SKM-1 (cell line): ENCODE results near the gene SRGAP3.

Experiments
- DNase-seq: peaks from one replicate; lab custom pipeline; 2025; ENCODE audit not compliant: unreplicated experiment; lab: John Stamatoyannopoulos, UW

SRGAP3 gene

DNA sequence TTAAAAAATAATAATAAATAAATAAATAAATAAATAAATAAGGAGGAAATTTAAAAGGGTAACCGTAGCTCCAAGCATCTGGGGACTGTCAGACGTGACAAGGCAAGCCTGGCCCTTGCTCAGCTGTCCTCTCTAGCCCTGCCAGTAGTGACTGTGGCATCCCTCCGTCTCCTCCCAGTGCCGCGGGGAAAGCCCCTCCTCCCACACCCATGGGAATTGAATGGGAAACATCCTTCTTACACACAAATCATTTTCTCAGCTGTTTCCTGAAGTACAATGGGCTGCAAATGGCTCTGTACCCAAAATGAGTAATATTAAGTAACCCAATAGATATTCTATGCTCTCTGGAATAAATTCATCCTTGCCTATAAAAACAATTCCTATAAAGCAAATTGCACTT, 184.6 kb downstream of the SRGAP3 start:
- DNase-seq, result no peak

DNA sequence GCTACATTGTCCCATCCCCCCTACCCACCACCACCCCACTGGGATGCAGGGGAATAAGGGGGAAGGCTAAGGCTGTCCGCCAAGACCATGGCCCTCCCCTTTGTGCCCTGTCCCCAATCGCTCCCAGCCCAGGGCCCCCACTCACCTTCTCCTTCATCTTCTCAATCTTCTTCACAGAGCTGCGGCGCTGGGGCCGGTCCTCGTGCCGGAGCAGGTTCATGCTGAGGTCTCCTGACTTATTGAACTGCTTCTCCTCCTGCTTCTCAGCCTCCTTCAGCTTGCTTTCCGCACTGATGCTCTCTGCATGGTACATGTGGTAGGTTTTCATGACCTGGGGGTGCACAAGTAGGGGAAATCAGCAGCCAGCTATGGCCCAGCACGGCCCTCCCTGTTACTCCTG, 185.2 kb downstream of the SRGAP3 start:
- no peak for DNase-seq

DNA sequence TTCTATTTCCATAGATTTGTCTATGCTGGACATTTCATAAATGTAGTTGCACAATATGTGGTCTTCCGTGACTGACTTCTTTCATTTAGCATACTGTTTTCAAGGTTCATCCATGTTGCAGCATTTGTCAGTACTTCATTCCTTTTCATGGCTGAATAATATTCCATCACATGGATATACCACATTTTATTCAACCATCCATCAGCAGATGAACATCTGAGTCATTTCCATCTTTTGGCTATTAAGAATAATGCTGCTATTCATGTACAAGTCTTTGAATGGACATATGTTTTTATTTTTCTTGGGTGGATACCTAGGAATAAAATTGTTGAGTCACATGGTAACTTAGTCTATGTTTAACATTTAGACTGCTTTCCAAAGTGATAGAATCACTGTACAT, 186.9 kb downstream of the SRGAP3 start:
- DNase-seq, result no peak

DNA sequence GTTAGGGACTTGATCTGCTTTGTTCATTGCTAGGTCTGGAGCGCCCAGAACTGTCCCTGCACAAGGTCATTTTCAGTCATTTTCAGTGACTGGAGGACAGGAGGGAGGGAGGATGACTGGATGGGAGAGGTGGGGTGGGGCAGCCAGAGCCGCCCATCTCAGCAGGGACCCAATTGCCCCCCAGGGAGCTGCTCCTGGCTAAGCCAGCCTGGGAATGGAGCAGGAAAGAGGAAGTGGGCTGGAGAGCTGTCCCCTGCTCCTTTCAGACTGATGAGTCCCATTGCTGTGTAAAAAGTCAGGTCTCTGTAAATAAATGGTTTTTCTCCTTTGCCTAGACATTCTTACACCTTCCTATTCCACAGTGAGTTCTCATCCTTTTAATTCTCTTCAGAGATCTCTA, 187.8 kb downstream of the SRGAP3 start:
- DNase-seq, result no peak

DNA sequence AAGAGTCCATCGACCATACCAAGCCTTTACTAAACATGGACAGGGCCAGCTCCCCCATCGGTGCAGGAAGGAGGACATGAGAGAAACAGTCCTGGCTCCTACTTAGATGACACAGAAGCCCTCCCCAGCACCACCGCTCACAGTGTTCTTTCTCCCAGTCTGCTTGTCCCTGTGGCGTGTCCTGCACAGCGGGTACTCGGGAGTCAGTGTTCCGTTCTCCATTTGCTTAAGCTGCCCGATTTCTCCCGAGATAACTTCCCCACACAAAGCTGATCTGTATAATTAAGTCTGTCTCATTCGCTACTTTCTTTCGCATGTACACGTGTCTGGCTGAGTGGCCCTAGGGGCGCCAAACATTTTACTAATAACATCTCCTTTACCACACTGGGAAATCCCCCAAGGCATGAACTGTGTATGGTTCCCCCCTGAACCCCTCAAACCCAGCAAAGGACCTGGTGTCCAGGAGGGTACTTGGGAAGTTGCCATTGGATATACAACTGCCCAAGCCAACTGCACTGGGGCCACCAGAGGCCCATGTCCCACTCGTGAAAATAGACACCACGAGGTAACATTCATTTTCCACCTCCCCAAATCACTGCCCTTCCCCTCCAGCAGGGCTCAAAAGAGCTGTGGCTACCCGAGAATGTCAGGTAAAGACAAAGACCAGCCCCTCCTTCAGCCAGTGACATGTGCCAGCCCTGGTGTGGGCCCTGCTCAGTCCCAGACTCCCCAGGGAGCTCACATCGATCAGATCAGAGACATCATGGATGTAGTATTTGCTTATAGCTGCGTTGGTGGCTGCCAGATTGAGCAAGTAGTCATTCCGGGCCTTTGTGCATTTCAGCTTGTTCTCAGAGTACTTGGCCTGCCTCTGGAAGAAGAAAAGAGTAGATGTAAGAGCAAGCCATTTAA, 189.7 kb downstream of the SRGAP3 start:
- DNase-seq, result no peak

DNA sequence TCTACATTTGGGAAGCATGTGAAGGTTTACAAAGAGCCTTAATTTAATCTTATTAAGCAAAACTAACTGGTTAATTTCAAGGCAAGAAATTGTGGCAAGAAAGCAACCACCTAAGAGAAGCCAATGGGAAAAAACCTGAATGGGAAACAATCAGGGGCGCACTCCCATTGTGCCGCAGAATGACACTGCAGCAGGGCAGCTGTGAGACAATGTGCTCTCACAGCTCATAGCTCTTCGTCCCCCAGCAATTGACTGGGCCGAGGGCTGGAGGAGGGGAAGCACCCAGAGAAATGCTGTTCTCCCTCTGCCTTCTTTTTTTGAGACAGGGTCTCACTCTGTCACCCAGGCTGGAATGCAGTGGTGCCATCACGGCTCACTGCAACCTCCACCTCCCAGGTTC, 192.9 kb downstream of the SRGAP3 start:
- DNase-seq, result no peak

DNA sequence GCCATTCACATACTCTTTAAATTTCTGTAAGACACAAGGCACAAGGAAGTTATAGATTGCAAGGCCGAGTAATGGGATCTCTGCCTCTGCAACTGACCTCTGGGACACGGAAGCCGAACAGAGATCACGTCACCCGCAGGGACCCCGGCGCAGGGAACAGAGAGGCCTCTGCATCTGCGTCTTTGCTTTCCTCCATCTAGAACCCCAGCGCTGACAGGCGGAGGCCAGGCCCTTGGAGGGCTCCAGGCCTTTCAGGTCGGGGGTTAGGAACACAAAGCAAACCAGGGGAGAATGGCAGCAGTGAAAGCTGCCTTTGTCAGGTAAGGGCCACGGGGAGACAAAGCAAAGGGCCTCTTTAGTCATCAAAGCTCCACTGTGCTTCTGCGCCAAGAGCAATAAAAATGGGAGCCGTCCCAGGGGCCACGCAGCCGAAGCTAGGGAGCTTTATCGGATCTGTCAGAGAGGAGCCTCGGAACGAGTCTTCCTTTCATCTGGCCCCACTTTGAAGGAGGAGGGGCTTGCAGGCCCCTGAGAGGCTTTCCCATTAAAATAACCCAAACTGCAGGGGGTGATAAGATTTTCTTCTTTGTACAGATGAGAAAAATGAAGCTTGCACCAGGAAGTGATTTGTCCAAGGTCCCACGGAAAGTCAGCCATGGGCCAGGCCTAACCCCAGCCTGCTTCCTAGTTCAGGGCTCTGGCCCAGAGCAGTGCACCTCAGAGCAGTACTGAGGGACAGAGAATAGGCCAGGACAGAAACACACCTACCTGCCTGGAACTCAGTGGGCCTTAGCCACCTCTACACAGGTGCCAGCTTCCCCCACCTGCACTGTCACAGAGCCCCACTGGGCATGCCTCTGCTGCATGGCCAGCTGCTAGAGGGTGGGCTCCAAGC, 201.7 kb downstream of the SRGAP3 start:
- DNase-seq, result no peak

DNA sequence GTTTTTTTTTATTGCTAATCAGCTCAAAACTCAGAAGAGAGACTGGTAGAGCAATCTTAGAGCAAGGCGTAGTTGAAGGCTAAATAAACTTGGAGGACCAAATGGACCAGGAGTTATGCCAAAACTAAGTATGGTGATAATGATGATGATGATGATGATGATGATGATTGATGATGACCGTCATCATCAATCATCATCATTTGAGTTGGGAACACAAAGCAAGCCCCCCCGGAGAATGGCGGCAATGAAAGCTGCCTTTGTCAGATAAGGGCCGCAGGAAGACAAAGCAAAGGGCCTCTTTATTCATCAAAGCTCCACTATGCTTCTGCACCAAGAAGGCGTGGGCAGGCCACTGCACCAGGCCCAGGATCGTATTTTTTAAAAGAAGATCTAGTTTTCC, 204.1 kb downstream of the SRGAP3 start:
- no peak for DNase-seq

DNA sequence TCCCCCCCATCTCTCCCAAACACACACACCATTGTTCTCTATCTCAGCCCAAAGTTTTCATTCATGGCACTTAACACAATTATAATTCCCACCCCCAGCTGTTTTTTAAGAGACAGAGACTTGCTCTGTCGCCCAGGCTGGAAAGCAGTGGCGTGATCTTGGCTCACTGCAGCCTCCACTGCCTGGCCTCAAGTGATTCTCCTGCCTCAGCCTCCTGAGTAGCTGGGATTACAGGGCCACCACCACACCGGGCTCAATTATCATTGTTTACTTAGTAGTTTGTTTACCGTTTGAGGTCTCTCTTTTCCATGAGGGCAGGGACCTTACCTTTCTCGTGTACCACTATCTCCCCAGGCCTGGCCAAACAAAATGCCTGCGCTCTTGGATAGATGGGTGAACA, 206.4 kb downstream of the SRGAP3 start:
- DNase-seq, result no peak

DNA sequence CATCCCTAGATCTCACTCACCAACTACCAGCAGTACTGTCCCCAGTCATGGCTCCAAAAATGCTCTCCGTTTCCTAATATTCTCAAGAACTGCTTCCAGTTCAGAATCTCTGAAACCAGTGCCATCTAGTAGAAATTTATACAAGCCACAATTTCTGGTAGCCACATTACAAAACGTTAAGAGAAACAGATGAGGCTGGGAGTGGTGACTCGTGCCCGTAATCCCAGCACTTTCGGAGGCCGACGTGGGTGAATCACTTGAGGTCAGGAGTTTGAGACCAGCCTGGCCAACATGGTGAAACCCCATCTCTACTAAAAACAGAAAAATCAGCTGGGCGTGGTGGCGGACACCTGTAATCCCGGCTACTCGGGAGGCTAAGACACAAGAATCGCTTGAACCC, 207.8 kb downstream of the SRGAP3 start:
- DNase-seq, result no peak

DNA sequence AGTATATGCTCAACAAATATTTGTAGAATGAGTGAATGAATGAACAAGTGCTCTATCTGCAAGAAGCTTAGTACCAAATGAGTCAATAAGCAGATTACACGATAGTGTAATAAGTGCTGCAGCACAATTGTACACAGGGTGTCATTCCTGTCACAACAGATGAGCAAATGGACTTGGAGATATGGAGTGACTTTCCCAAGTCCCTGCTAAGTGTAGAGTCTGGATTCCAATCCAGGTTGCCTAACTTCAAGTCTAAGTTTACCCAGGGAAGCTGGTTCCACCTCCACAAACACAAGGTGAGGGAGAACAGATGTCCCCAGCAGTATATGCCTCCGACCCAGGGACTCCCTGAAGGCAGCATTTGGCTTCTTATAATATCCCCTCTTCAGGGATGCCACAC, 208.4 kb downstream of the SRGAP3 start:
- no peak for DNase-seq

DNA sequence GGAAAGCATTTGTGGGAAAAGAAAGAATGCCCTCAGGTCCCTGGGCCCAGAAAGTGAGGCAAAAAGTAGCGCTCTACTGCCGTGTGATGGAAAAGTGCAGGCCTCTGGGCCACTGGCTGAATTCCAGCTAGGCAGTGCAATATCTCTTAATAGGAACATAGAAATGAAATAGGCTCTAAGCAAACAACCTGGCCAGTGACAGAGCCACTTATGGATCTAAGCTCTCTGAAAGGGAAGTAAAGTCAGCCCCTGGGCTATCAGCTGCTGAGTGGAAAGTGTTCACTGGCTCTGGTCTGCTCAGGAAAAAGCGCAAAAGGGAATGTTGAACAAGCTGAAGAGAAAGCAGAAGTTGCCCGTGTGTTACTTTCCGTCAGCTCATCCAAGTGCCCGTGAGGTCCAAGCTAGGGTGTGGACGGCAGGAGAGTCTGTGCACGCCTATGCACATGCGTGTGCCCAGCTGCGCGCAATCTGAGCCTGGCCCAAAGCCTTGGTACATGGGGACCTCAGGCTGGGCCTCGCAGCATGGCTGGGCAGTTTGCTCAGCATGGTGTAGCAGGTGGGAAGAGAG, 212.2 kb downstream of the SRGAP3 start:
- peak; percentile 55 for DNase-seq

DNA sequence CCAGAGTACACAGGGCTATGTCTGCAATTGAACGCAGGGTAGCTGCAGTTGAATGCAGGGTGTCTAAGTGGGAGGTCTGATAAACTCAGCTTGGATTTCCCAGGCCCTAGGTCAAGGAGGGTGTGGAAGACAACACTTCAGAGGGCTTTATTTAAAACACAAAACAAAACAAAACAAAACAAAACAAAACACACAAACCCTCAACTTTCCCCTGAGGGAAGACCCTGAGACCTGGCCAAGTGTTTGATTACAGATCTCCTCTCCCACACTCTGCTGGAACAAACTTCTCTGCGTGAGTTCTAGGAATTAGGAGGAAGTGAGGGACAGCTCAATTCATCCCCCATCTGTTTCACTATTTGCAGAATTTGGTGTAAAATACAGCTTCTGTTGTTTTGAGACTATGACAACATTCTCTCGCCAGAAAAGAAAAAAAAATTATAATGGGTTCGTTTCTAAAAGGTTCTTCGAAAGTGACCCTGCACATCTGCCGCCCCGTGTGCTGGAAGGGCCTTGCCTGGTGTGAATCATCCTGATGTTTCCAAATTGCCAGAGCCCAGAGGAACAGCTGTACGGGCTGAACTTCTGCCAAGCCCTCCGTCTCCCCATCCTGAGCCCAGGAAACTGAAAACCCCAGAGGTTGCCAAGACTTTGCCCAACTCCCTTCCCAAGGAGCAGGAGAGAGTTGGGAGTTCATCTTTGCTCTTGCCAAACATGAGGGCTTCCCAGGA, 212.9 kb downstream of the SRGAP3 start:
- no peak for DNase-seq

DNA sequence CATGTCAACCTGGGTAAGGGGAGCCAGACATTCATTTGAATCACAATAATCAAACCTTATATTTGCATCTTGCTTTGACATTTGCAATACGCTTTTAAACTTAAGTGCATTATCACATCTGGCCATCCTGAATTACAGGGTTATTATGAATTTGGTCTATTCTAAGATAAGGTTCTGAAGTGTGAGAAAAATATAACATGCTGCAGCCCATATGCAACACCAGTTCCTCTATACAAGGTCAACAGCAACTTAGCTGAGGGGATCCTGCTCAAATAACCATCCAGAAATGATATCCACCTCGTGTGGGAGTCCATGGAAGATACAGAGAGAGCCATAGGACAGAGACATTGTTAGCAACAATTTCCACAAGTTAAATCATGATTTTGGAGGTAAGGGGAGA, 213.5 kb downstream of the SRGAP3 start:
- no peak for DNase-seq

DNA sequence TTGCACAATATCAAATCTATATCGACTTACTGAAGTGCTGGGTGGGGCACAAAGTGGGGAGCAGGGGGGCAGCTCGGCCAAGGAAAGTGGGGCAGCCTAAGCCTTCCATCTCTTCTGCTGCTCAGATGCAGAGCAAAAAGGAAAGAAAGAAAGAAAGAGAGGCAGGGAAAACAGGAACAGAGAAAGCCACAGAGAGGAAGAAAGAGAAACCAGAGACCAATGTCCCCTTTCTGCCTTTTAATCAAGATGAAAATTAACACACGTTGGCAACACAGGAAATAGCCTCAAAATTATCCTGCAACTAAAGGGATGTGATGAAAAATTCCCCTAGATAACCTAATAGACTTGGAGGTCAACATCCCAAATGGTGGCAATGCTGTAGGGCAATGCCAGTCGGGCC, 214.0 kb downstream of the SRGAP3 start:
- peak; percentile 7 for DNase-seq

DNA sequence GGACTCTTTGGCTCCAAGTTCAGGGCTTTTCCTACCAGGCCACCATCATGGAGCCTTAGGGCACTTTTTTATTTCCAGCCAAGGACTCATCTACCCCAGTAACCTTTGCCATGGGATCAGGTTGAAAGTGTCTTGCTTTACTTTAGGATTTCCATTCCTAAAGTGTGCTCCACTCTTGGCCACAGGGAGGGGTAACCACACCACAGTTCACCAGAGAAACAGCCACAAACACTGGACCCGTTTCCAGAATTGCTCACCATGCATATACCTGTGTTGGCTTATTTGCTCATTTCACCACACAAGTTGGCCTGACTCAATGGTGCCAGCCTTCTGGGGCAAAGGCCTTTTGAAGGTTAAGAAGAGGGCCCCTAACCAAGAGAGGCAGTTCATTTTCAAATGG, 215.6 kb downstream of the SRGAP3 start:
- DNase-seq, result no peak

DNA sequence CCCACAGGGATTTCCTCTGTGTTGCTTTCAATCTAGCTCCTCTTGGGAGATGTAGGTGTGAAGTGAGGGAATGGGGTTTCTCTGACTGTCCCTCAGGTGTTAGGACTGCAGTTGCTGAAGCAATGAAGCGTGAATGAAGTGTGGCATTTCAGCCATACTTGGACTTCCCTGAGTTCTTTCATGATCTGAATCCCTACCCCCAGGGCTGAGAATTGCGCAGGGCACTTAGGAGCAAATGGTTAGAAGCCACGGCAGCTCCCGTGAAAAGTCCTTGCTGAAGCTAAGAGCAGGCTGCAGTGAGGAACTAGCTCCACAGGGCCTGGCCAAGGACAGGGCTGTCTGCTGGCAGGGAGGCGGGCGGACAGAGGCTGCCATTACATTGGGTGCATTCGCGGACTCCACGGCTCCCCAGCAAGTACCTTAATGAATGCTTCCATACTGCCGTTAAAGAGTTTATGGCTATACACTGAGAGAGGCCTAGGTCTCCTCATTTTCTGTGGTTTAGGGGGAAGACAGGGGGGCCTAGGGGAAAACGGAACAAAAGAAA, 217.1 kb downstream of the SRGAP3 start:
- no peak for DNase-seq

DNA sequence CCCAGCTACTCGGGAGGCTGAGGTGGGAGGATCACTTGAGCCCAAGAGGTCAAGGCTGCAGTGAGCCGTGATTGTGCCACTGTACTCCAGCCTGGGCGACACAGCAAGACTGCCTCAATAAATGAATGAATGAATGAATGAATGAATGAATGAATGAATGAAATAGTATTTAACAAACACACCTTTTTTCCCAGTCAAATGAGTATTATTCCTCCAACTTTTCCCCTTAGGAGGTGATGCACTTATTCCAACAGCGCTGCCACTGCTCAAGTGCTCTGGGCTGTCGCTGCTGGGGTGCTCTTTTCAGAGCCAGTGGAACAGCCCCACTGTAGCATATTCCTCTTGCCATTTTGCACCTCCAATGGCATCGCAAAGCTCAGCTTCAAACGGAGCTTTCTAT, 219.4 kb downstream of the SRGAP3 start:
- no peak for DNase-seq

DNA sequence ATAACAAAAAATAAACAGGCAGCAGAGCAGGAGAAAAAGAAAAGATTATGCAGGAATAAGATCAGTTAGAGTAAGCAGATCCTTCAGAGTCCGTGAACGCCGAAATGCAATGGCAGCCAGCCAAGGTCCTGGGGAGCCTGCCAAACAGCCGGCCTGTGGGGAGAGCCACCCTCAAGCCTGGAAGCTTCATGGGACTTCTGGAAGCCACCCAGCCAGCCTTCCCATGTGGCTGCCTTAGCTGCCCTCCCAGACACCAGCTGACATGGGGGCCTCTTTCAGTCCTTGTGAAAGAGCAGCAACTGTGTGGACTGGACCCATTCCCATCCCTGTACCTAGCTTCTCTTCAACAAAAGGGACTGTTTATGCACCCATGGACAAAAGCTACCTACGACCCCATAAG, 221.3 kb downstream of the SRGAP3 start:
- DNase-seq, result no peak

DNA sequence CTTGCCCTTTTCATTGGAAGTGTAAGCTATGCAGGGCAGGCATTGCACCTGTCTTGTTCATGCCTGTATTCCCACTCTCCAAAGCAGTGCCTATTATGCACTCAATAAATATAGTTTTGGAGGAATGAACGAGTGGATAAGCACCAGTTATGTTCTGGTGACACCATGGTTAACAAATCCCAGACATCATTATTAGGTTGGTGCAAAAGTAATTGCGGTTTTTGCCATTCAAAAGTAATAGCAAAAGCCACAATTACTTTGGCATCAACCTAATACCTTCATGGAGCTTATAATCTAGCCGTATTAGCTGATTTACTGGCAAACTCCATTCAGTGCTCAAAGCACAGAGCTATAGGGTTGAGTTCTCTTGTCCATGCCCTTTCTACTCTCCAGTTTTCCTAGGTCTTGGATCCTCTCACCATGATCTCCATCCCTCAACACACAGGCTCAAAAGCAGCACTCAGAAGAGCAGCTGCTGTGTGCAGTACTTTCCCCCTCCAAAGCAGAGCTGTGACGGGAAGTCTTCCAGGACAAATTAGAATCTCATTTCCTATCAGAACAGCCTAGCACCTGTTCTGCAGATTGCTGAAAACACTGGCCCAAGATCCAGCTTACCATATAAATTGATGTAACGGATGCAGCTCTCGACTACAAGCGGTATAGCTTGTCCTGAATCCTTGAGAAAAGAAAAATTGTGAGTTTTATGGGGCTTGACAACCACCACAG, 223.0 kb downstream of the SRGAP3 start:
- no peak for DNase-seq
